Mucosa of stomach (tissue), 1 donor: Measurements from ENCODE around the gene HDAC2.

Source experiments
- H3K27me3 ChIP-seq: one replicate; pipeline ENCODE4 v1.7.0; 2013; ENCODE audit warnings: mild to moderate bottlenecking, low read length; ENCODE audit not compliant: control insufficient read depth, insufficient read depth
- H3K36me3 ChIP-seq: one replicate; pipeline ENCODE4 v1.7.0; 2013; ENCODE audit warnings: low read length; ENCODE audit not compliant: control insufficient read depth, insufficient read depth
- H3K4me1 ChIP-seq: one replicate; pipeline ENCODE4 v1.7.0; 2013; ENCODE audit warnings: mild to moderate bottlenecking, low read length; ENCODE audit not compliant: control insufficient read depth, insufficient read depth
- H3K4me3 ChIP-seq: one replicate; pipeline ENCODE4 v1.7.0; 2013; ENCODE audit warnings: low read length
- H3K9ac ChIP-seq: one replicate; pipeline ENCODE4 v1.7.0; 2013; ENCODE audit warnings: mild to moderate bottlenecking, low read length, moderate library complexity
- H3K9me3 ChIP-seq: one replicate; pipeline ENCODE4 v1.7.0; 2013; ENCODE audit warnings: mild to moderate bottlenecking, low read length, moderate library complexity; ENCODE audit not compliant: control insufficient read depth
- donor health status: Pancreatic carcinoma.

The HDAC2 gene

DNA sequence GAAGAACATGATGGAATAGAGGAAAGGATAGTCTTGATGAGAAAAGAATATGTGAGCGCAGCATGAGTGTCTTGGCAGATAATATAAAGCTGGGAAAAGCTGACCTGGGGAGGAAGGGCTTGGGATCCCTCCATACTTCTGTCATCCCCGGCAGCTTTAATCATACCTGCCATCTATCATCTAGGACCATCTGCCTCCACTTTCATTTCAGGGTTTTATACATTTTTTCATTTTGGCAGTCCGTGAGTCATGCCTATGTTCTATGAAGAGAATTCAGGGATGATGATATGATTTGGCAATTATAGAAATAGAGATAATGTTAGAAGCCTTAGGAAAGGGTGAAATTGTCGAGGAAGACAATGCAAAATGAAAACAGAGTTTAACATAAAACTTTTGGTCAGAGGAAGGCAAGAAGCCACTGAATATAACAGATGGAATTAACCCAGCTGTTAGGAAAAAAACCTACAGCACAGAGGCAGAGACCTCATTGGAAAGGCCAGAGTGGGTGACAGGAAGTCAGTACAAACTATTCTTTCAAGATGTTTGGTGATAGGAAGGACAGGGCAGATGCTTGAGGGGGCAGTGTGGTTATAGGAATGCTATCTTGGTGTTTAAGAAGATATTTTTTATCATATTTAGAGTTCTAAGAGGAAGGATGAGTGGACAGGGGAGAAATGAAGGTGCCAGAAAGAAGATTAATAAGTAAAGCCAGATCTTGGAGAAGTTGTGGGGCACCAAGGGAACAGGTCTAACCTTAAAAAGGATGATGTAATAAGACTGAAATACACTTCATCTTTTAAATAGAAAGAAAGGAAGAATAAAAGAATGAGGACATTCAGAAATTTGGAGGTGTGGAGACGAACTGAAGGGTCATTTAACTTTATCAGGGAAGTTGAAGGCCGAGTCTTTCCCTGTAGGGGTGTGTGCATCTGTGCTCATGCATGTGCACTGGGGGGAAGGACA lies 76.0 kb downstream of the HDAC2 start:
- Histone ChIP-seq H3K4me3 (no peak overlapping the region), H3K27me3 (no peaks in the 10 kb centered on the region), H3K4me1 (no peaks in the 10 kb centered on the region), H3K9ac (no peak overlapping the region), H3K36me3 (no peaks in the 10 kb centered on the region), H3K9me3 (no peaks in the 10 kb centered on the region)

DNA sequence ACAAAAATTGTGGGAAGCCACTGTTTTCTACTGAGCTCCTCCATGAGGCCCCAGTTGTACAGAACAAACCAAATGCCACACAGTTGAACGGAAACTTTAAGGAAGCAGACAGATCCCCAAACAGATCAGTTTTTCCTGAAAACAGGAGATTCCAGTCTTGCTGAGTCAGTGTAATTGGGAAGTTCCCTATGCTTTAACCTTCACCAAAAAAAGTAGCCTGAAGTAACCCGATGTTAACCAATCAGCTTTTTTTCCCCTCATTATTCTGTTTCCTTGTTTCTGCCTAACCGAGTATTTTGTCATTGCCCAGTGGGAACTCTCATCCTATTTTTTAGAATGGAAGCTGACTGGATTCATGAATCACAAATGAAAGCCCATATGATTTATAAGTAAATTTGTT lies 77.1 kb downstream of the HDAC2 start:
- Histone ChIP-seq H3K9me3 (no peaks in the 10 kb centered on the region), H3K36me3 (no peaks in the 10 kb centered on the region)

DNA sequence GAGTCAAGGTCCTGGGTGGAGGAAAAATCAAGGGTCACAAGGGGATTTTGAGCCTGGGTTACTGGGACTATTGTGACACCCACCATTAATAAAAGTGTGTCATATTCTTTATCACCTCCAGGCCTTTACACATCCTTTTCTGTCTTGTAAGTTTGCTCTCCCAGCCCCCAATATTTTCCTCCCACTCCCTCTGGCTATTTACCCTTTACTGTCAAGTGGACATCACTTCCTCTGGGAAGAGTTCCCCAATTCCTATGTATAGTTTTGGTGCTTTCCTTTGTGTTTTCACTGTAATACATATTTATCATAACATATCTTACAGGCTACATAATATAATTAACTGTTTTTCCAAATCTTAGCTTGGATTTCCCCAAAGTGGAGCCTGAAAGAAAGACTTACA lies 77.5 kb downstream of the HDAC2 start:
- no peak overlapping the region for H3K4me3 ChIP-seq
- H3K27me3 ChIP-seq = no peaks in the 10 kb centered on the region
- no peak overlapping the region for H3K9ac ChIP-seq
- no peaks in the 10 kb centered on the region for H3K4me1 ChIP-seq
- no peaks in the 10 kb centered on the region for H3K36me3 ChIP-seq
- no peaks in the 10 kb centered on the region for H3K9me3 ChIP-seq

More for the DNA sequence above, 77.1 kb downstream of the HDAC2 start:
- Histone ChIP-seq H3K4me3 (no peak overlapping the region), H3K4me1 (no peaks in the 10 kb centered on the region), H3K9ac (no peak overlapping the region), H3K27me3 (no peaks in the 10 kb centered on the region)

DNA sequence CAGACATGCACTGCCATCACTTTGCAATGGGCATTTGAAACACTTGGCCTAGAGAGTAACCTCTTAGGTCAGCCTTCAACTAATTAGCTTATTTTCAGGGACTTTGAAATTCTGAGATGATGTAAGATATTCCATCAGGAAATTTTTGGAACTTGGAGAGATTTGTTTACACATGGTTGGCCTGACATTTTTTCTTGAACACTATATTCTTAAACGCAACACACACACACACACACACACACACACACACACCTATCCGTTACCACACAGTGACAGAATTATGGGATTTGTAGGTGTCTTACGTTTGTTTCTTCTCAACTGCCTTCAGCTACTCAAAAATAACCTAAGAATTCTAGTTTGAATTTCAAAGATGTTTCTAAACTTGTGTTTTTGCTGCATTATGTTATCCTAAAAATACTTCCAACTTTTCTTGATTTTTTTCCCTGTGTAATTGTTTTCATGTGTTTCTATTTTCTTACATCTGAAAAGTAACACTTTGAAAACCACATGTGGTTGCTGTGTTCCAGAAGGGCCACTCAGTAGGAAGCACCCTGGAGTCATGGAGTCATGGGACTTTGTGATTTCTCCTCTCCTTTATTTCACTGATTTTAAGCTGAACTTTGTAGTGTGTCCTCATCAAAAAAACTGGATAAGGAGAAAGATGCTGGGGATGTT lies 81.9 kb downstream of the HDAC2 start:
- Histone ChIP-seq H3K36me3 (no peaks in the 10 kb centered on the region), H3K9me3 (no peaks in the 10 kb centered on the region), H3K4me1 (no peaks in the 10 kb centered on the region), H3K9ac (no peak overlapping the region), H3K4me3 (no peak overlapping the region), H3K27me3 (no peaks in the 10 kb centered on the region)

DNA sequence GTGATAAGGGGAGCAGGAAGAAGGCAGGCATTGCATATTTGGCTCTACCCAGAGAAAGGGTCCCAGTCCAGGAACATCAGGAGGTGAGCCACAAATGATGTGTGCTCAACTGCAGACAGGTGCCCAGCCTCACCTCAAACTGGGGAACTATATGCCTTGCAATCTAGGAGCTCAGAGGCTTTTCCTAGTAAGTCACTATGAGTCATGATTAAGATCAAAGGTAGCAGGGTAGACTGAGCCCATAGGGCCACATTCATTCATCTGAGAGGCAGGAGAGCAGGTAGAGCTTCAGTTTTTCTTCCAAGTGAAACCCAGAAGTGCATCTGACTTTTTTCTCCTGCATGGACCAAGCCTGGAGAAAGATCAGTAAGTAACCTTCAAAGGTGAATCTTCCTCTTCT lies 82.5 kb downstream of the HDAC2 start:
- no peak overlapping the region for H3K4me3 ChIP-seq
- H3K9ac ChIP-seq = no peak overlapping the region
- H3K27me3 ChIP-seq = no peaks in the 10 kb centered on the region
- H3K4me1 ChIP-seq = no peaks in the 10 kb centered on the region
- H3K36me3 ChIP-seq = no peaks in the 10 kb centered on the region
- H3K9me3 ChIP-seq = no peaks in the 10 kb centered on the region

DNA sequence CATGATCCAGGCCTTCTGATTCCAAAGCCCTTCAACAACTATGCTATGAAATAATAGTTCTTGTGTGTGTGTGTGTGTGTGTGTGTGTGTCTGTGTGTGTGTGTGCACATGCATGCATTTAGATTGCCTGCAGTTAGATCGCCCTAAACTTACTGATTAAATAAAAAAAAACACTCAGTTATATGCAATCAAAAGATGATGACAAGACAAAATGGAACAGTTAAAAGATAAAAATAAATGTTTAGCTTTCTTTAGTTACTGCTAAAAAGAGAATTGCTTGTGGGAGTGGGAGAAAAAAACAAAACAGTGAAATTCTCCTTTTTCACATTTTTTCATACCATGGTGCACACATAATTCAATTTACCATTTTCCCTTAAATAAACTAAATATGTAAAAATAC lies 84.4 kb downstream of the HDAC2 start:
- Histone ChIP-seq H3K36me3 (no peaks in the 10 kb centered on the region), H3K4me1 (no peaks in the 10 kb centered on the region), H3K27me3 (no peaks in the 10 kb centered on the region), H3K9me3 (no peaks in the 10 kb centered on the region), H3K9ac (no peak overlapping the region), H3K4me3 (no peak overlapping the region)

DNA sequence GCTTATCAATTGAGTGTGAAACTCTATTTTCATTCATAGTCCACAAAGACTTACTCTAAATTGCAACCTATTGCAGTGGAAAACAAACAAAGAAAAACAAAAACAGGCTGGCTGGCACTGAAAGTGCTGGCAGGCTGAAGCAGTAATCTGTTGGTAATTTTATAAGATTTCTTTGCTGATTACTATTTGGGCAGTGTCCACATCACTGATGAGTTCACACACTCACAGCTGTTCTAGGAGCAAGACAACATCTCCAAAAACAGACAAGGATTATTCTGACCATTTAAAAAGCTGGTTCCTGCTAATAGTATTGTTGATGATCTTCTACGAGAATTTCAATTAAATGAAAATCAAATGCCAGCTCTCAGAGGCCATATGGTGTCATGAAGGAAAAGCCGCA lies 86.9 kb downstream of the HDAC2 start:
- no peak overlapping the region for H3K4me3 ChIP-seq
- H3K9me3 ChIP-seq = no peaks in the 10 kb centered on the region
- no peaks in the 10 kb centered on the region for H3K36me3 ChIP-seq
- peaks cover 3% of the 10 kb centered on the region for H3K4me1 ChIP-seq
- no peaks in the 10 kb centered on the region for H3K27me3 ChIP-seq
- no peak overlapping the region for H3K9ac ChIP-seq
